ENCODE measurements around the gene SOS2. TPM values are rescaled to one million over a fixed set of nuclear protein-coding genes. Genes with fewer than 3 reads are reported as not detected.

SOS2 gene
- total and polyA plus RNA-seq, 2 of the 8 experiments (the other 6 are each of a cell fraction or from before 2014, with no cell fraction given), result 2.8 to 12.7 TPM

DNA sequence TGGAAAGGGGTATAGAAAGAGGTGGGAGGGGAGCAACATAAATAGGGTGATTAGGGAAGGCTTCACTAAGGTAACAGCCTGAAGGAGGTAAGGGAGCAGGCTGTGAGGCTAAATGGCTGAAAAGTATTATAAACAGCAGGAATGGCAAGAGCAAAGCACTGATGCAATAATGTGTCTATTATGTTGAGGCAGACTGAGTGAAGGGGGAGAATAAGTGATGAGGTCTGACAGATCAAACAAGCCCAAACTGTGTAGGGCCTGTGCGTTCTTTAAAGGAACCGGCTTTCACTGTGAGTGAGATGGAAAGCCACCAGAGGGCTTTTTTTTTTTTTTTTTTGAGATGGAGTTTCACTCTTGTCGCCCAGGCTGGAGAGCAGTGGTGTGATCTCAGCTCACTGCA is 108.3 kb downstream of the SOS2 start (continued):
- no peak for TF ChIP-seq CHD7 (IDR thresholded peaks at IDR 0.05; ENCODE audit: insufficient replicate concordance, low read length)
- no peak for TF ChIP-seq CTCF (IDR thresholded peaks at IDR 0.05; ENCODE audit: control extremely low read depth in 1 of 3, insufficient read depth in 1 of 3, low read depth in 1 of 3, low read length in 3 of 3)
- TF ChIP-seq JUND (IDR thresholded peaks at IDR 0.05; ENCODE audit: low read length), result no peak
- TF ChIP-seq FOSL1 (IDR thresholded peaks at IDR 0.05; ENCODE audit: insufficient read depth, low read depth, low read length), result no peak
- no peak for TF ChIP-seq EZH2 (IDR thresholded peaks at IDR 0.05; ENCODE audit: low read depth, low read length, severe bottlenecking)
- no peak for TF ChIP-seq BCL11A (IDR thresholded peaks at IDR 0.05; ENCODE audit: low read depth in 2 of 2, low read length in 2 of 2)
- TF ChIP-seq JUN (IDR thresholded peaks at IDR 0.05; ENCODE audit: low read depth, low read length), result no peak

Measured in H1 (cell line).